ENCODE data around the gene A4GALT.
"Not testable (repeated sequence)": the region's sequence is repeated elsewhere in the genome, so short reads cannot be mapped to it uniquely, and the experiment has no call there.

Gene A4GALT

DNA sequence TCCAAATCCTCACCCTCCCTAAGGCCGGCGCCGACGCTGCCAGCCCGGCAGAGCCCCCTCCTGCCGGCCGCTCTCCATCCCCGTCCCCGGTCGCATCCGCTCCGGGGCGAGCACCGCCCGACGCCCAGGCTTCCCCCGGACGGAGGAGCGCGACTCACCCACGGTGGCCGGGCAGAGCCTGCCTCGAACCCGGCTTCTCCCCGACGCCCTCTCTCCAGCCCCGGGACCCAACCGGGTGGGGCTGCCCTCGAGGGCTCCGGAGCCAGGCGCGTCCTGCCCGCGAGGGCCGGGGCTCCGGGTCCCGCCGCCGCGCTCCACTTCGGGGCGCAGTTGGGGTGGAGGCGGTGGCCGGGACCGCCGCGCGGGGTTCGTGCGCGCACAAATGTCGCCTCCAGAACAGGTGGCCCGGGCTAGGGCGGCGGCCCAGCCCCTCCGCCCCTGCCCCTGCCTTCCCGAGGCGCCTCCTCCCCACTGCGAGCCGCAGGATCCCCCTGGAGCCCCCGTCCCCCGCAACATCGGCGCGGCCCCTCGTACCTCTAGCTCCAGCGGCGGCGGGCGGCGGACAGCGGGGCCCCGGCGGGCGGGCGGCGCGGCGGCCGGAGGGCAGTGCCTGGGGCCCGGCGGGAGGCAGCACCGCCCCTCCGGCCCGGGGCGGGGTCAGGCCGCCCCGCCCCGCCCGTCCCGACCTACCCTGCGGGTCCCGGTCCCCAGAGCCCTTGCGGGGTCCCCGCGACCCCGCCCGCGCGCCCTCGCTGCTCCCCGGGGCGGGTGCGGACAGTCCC, at the start of gene A4GALT:
Gene A4GALT (minus strand): TSS at position 608 of the 782 bp plus-strand sequence. CDS start 26,919 bp downstream, outside the sequence.
- no peak for DNase-seq

DNA sequence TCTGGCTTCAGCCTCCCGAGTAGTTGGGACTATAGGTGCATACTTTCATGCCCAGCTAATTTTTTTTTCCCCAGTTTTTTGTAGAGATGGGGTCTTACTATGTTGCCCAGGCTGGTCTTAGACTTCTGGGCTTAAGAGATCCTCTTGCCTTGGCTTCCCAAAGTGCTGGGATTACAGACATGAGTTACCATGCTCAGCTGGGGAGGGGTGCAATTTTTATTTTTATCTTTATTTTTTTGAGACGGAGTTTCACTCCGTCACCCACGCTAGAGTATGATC, 49.7 kb upstream of the A4GALT start:
- DNase-seq = no peak

DNA sequence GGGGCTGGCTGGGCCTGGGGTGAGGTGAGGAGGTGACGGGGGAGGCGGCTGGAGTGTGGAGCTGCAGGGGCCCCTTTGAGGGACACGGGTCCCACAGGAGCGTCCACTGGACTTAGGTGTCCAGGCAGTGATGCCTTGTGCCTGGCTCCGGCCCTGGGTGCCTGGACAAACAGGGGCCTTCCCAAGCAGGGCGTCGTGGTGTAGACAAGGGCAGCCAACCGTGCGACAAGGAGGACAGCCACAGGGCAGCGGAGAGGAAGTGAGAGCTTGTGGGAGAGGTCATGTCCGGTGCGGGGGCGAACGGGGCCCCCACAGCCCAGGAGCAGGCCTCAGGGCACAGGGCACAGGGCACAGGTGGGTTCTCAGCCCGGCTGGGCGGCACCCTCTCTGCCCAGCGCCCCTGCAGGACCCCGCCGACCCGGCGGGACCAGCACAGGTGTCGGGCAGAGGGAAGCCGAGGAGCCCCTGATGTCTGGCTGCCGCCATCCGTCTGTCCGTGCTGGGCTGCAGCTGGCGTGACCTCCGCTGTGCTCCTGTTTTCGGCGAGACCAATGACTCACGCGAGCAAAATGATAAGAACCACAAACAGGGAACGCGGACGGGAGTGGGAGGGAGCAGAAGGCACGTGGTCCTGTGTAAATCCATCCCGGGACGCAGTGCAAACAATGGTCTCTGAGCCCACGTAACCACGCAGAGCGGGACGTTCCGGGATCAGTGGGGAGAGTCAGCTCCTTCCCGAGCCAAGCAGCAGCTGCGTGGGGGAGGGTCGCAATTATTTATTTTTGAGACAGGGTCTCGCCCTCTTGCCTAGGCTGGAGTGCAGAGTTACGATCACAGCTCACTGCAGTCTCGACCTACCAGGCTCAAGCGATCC, 49.1 kb upstream of the A4GALT start:
- peak in 1 of 2 donors; percentile 48 for DNase-seq

DNA sequence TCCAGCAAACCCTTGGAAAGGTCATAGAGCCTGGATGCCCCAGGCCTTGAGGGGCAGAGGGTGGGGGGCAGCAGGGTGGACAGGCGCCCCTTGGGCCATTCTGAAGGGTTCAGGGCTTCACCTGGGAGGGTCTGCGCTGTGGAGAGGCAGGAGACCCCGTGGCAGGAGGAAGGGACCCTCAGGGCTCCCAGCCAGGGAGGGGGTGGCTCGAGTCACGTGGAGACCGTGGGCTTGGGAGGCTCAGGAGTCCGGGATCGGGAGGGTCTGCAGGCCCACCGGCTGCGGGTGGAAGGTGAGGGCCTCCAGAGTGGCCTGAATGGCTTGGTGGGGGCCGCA, 48.5 kb upstream of the A4GALT start:
- no peak for DNase-seq

GRCh38 chr22:42768385-42769035, 47.8 kb upstream of the A4GALT start:
- no peak for DNase-seq

DNA sequence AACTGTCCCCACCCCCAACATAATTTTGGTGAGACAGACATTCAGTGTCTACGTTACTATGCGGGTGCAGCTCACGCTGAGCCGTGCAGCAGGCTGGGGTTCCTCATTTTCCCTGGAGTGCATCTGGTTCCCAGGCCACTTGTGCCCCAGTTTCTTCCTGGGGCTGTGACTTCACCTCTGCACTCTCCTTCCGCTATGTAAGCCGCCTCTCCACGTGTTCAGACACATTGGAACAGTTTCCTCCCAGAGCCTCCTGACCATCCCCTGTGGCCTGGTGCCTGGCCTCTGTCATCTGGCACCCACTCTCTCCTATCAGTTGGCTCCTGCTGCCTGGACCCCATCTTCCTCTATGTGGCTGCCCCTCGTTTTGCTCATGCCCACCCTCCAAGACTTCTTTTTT, 46.2 kb upstream of the A4GALT start:
- DNase-seq = no peak

- DNase-seq = no peak
Observed at GRCh38 chr22:42764895-42765363, 44.3 kb upstream of the A4GALT start.

DNA sequence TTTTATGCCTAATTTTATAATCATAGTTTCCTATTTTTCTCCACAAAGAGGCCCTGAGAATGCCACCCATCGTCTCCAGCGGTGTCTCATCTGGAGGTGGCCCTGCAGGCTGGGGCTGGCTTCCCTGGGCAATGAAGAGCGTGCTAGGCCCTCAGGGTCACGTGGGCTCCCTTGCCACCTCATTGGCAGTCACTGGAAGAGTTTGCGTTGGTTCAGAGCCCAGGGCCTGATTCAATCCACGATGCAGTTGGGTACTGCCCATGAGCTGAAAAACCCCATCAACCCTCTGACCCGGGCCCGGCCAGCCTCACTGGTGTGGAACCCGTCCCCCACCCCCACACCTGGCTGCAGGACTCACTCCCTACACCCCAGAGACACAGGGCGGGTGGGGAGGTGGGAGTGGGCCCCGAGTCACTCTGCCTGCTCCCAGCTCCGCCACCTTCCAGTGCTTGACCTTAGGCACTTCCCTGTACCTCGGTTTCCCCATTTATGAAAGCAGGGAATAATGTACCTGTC, 43.4 kb upstream of the A4GALT start:
- DNase-seq = no peak

DNA sequence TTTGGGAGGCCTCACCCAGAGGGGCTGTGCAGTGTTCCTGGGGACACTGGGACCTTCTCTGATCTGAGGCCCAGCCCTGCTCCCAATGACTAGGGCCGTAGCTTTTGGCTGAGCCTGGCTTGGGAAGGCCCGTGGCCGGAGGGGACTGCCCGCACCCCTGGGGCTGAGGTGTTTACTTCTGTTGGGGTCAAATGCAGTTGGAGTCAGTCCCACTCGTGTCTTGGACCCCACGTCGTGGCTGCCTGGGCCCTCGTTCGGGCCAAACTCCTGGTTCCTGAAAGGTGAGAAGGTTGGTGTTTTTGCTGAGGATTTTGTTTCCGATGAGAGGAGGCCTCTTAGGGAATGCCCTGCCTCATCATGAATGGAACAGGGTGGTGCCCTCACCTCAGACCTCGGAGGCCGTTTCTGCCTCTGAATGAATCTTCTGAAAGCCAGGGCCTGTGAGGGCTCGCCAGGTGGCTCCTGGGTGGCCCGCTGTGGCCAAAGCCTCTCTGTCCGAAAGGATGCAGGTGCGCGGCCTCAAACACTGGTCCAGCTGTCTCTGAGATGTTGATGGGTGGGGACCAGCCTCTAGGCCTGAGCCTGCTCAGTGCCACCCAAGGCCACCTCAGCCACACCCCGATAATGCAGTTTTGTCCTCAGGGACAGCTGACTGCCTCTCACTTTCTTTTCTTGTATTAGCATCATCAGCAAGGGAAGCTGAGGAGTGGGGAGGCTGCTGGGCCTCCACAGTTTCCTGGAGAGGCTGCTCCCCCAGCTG, 40.3 kb upstream of the A4GALT start:
- no peak for DNase-seq

GRCh38 chr22:42758931-42759629, 38.4 kb upstream of the A4GALT start:
- no peak for DNase-seq

- not testable (repeated sequence) for DNase-seq
Observed at GRCh38 chr22:42755553-42755952, 34.9 kb upstream of the A4GALT start.

- DNase-seq = not testable (repeated sequence)
Observed at GRCh38 chr22:42755121-42755520, 34.5 kb upstream of the A4GALT start.

DNA sequence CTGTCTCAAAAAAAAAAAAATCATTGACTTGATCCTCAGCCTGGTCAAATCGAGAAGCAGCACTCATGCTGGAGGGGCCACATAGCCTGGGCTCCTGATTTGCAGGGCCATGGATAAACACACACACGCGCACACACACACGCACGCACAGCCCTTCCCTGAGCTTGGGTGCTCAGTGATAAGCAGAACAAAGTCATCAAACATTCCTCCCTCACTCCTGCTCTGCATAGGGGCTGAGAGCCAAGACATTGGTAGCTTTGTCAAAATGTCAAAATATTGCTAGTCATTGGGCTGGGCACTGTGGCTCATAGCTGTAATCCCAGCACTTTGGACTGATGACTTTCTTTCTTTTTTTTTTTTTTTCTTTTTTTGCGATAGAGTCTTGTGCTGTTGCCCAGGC, 34.0 kb upstream of the A4GALT start:
- no peak for DNase-seq

DNA sequence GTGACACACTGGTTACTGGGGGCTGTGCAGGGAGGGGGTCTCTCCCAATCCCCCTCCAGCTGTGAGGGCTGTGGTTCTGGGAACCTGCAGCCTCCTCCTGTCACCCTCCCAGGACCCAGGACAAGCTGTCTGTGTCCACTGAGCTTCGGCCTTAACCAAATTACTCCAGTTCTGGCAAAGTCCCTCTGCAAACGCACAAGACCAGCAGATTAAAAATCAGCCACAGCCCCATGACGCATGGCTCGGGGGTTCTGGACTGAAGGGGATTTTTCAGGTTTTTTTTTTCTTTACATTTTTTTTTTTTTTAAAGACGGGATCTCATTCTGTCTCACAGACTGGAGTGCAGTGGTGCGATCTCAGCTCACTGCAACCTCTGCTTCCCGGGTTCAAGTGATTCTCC, 32.2 kb upstream of the A4GALT start:
- DNase-seq = no peak

- no peak for DNase-seq
Observed at GRCh38 chr22:42752230-42752746, 31.6 kb upstream of the A4GALT start.

DNA sequence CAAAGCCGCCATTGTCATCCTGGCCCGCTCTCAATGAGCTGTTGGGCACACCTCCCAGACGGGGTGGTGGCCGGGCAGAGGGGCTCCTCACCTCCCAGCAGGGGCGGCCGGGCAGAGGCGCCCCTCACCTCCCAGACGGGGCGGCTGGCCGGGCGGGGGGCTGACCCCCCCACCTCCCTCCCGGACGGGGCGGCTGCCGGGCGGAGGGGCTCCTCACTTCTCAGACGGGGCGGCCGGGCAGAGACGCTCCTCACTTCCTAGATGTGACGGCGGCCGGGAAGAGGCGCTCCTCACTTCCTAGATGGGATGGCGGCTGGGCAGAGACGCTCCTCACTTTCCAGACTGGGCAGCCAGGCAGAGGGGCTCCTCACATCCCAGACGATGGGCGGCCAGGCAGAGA, 29.8 kb upstream of the A4GALT start:
- not testable (repeated sequence) for DNase-seq

- DNase-seq = no peak
Observed at GRCh38 chr22:42747701-42748513, 27.2 kb upstream of the A4GALT start.

- no peak for DNase-seq
Observed at GRCh38 chr22:42745118-42745517, 24.4 kb upstream of the A4GALT start.

GRCh38 chr22:42743501-42743991, 22.9 kb upstream of the A4GALT start:
- no peak for DNase-seq

GRCh38 chr22:42742940-42743339, 22.3 kb upstream of the A4GALT start:
- DNase-seq = no peak

DNA sequence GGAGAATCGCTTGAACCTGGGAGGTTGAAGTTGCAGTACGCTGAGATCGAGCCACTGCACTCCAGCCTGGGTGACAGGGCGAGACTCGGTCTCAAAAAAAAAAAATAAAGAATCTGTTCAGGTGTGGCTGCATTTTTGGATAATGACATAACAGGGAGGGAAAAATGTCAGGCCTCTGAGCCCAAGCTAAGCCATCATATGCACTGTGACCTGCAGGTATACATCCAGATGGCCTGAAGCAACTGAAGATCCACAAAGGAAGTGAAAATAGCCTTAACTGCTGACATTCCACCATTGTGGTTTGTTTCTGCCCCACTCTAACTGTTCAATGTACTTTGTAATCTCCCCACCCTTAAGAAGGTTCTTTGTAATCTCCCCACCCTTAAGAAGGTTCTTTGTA, 19.6 kb upstream of the A4GALT start:
- not testable (repeated sequence) for DNase-seq

All from CD4-positive, alpha-beta T cell treated with Interleukin-4 for 1 hour (primary cell).